ENCODE data around the gene RABGAP1. TPM values are rescaled to one million over a fixed set of nuclear protein-coding genes. Genes with fewer than 3 reads are reported as not detected.
A peak's percentile ranks its signal among the peaks of the same experiment; 100 is the strongest.
"Not testable (repeated sequence)": the region's sequence is repeated elsewhere in the genome, so short reads cannot be mapped to it uniquely, and the experiment has no call there.

Gene RABGAP1
- polyA plus RNA-seq (ENCODE audit: insufficient read length in 3 of 3): 10 to 100 TPM; 56.5 to 61.9 (median 60.3) TPM

- peak; percentile 93 to 97 (median 94) for DNase-seq (ENCODE audit: low read depth in 3 of 3, low spot score in 2 of 3)
These were observed at the start of gene RABGAP1 for GRCh38 chr9:122940749-122941581. Gene RABGAP1, plus strand, starts transcription at chr9:122941020. Its CDS starts 16,040 bp downstream, at chr9:122957060.

DNA sequence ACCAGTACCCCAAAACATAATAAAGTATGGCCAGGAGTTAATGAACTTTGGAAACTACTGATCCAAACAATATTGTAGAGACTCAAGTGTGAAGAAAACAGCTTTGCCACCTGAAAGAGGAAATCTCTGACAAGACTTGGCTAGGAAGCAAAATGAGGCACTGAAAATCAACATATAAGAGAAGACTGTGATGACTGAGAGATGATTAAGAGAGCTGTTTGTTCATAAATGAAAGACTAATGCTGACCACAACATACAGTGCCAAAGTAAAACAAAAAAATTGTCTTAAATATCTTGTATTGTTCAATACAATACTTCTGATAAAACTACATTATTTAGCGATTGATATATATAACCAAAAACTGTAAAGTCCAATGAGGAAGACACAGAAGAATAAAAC lies 42.9 kb upstream of the RABGAP1 start:
- no peak for DNase-seq (ENCODE audit: low read depth in 3 of 3, low spot score in 2 of 3)

- no peak for DNase-seq (ENCODE audit: low read depth in 3 of 3, low spot score in 2 of 3)
These were observed 40.0 kb upstream of the RABGAP1 start for GRCh38 chr9:122900791-122901190.

GRCh38 chr9:122904466-122904822 lies 36.4 kb upstream of the RABGAP1 start:
- peak in 2 of 3 donors; percentile 36 to 40 for DNase-seq (ENCODE audit: low read depth in 3 of 3, low spot score in 2 of 3)

- DNase-seq (ENCODE audit: low read depth in 3 of 3, low spot score in 2 of 3): peak; percentile 99 to 100 (median 100)
These were observed 35.8 kb upstream of the RABGAP1 start, which contains the start of gene RC3H2 for GRCh38 chr9:122904823-122905710. Gene RC3H2, minus strand, starts transcription at chr9:122905359. Its CDS starts 7,850 bp downstream, at chr9:122897509.

- not testable (repeated sequence) for DNase-seq (ENCODE audit: low read depth in 3 of 3, low spot score in 2 of 3)
These were observed 34.7 kb upstream of the RABGAP1 start for GRCh38 chr9:122906122-122906521.

GRCh38 chr9:122912671-122912963 lies 28.2 kb upstream of the RABGAP1 start:
- DNase-seq (ENCODE audit: low read depth in 3 of 3, low spot score in 2 of 3): no peak

GRCh38 chr9:122912964-122913673 lies 27.7 kb upstream of the RABGAP1 start, which contains the start of gene ZBTB6:
Gene ZBTB6, minus strand, starts transcription at chr9:122913323. Its CDS starts 1,251 bp downstream, at chr9:122912072.
- peak in 2 of 3 donors; percentile 64 to 69 for DNase-seq (ENCODE audit: low read depth in 3 of 3, low spot score in 2 of 3)

GRCh38 chr9:122918310-122918709 lies 22.5 kb upstream of the RABGAP1 start:
- no peak for DNase-seq (ENCODE audit: low read depth in 3 of 3, low spot score in 2 of 3)

DNA sequence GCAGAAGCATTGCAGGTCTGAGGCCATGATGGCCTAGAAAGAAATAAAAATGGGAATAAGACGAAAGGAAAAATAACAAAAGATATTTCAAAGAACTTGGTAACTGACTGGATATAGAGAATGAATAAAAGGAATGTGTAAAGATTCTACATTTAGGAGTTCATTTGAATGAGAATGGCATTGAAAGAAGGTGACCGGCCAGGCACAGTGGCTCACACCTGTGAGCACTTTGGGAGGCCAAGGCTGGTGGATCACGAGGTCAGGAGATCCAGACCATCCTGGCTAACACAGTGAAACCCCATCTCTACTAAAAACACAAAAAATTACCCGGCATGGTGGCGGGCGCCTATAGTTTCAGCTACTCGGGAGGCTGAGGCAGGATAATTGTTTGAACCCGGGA lies 18.1 kb upstream of the RABGAP1 start:
- DNase-seq (ENCODE audit: low read depth in 3 of 3, low spot score in 2 of 3): no peak

- no peak for DNase-seq (ENCODE audit: low read depth in 3 of 3, low spot score in 2 of 3)
These were observed 16.9 kb upstream of the RABGAP1 start for GRCh38 chr9:122923947-122924346.

DNA sequence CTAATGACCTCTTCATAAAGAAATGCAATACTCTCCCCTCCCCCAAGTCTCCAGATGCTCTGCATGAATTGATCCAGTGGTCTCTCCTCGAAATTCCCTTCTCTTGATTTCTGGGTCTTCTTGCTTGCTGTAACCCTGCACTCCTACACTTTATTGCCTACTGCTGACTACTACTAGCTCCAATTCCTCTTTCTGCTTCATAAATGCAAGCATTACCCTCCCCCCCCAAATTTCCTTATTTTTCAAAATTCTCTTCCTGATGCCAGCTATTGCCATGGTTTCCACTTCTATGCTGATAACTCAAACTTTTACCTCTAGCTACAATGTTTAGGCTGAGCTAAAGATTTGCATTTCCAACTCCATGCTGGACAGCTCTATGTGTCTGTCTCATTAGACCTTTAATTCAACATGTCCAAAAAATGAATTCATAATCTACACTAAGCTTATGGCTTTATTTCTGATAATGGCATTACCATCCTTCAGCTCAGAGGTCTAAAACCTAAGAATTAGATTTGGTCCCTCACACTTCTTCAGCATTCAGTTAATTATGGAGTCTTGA lies 10.9 kb upstream of the RABGAP1 start:
- no peak for DNase-seq (ENCODE audit: low read depth in 3 of 3, low spot score in 2 of 3)

- no peak for DNase-seq (ENCODE audit: low read depth in 3 of 3, low spot score in 2 of 3)
These were observed 10.1 kb upstream of the RABGAP1 start for GRCh38 chr9:122930541-122931225.

GRCh38 chr9:122931226-122932121 lies 9.3 kb upstream of the RABGAP1 start, which contains the start of gene ZBTB26:
Gene ZBTB26, minus strand, starts transcription at chr9:122931512. Its CDS starts 11,578 bp downstream, at chr9:122919934.
- DNase-seq (ENCODE audit: low read depth in 3 of 3, low spot score in 2 of 3): peak; percentile 83 to 89 (median 84)

DNA sequence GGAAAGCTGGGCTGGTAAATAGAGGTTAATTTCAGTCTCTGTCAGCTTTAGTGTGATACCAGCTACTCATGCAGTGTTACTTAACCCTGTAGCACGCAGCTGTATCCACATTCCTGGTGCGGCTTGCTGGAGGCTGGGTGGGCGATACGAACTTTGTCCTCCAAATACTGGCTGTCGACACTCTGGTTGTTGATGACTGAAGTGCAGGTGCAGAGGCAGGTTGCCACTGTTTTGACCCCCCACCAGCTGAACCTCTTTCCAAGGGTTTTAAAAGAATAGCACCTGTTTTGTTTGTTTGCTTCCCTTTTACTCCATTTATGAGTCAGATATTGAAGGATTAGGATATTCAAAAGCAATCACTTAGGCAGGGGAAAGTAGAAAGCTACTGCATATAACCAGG lies 4.4 kb upstream of the RABGAP1 start:
- no peak for DNase-seq (ENCODE audit: low read depth in 3 of 3, low spot score in 2 of 3)

- DNase-seq (ENCODE audit: low read depth in 3 of 3, low spot score in 2 of 3): no peak
These were observed 3.9 kb upstream of the RABGAP1 start for GRCh38 chr9:122936883-122937282.

GRCh38 chr9:122939601-122940000 lies 1.2 kb upstream of the RABGAP1 start:
- no peak for DNase-seq (ENCODE audit: low read depth in 3 of 3, low spot score in 2 of 3)

DNA sequence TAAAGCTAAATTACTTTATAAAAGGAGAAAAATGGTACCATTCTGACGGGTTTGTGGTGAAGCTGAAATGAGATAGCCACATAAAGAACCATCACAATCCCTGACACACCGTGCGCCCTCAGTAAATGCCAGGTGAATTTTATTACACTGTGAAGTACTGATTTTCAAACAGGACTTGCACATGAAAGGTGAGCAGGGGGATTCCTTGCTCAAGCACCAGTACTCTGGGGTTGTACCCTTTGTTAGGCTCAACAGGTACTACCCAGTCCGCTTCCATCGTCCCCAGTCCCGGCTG lies 419 bp upstream of the RABGAP1 start:
- no peak for DNase-seq (ENCODE audit: low read depth in 3 of 3, low spot score in 2 of 3)
